HUES64 (cell line): ENCODE measurements around the gene RNU6-7.

Experiments used
- H3K27ac ChIP-seq: 2 replicates; pipeline ENCODE4 v1.7.0; 2013; ENCODE audit warnings: low read depth, low read length, inconsistent platforms
- H3K27me3 ChIP-seq: 2 replicates; pipeline ENCODE4 v1.6.1; 2013; ENCODE audit warnings: mild to moderate bottlenecking, low read length; ENCODE audit not compliant: insufficient read depth
- H3K36me3 ChIP-seq: 2 replicates; pipeline ENCODE4 v1.6.1; 2013; ENCODE audit warnings: mild to moderate bottlenecking, low read length; ENCODE audit not compliant: insufficient read depth
- H3K4me1 ChIP-seq: 2 replicates; pipeline ENCODE4 v1.6.1; 2013; ENCODE audit warnings: mild to moderate bottlenecking, low read length, moderate library complexity; ENCODE audit not compliant: insufficient read depth
- H3K4me3 ChIP-seq: 2 replicates; pipeline ENCODE4 v1.5.1; 2013; ENCODE audit warnings: mild to moderate bottlenecking, low read length, moderate library complexity
- H3K9ac ChIP-seq: 2 replicates; pipeline ENCODE4 v1.6.1; 2013; ENCODE audit warnings: mild to moderate bottlenecking, low read depth, low read length
- H3K9me3 ChIP-seq: 2 replicates; pipeline ENCODE4 v1.6.1; 2013; ENCODE audit warnings: low read depth, low read length; ENCODE audit not compliant: insufficient read depth
- WGBS: fragments of 150-250, 120-280 bp; methylation state at CpG from one replicate; pipeline ENCODE4 v1.1.7; 2013; ENCODE audit warnings: missing lambda C conversion rate; 5-methylcytosine and 5-hydroxymethylcytosine counted together

The RNU6-7 gene

GRCh38 chr14:32192712-32193373, 9.0 kb upstream of the RNU6-7 start:
- Histone ChIP-seq H3K27ac (no peak overlapping the region), H3K27me3 (no peaks in the 10 kb centered on the region), H3K9me3 (no peaks in the 10 kb centered on the region), H3K4me1 (no peaks in the 10 kb centered on the region), H3K4me3 (no peak overlapping the region), H3K36me3 (no peaks in the 10 kb centered on the region), H3K9ac (no peak overlapping the region)
- 82% methylated on average over 2 of the region's 2 CpGs for WGBS

- Histone ChIP-seq H3K9me3 (no peaks in the 10 kb centered on the region), H3K4me1 (no peaks in the 10 kb centered on the region), H3K9ac (no peak overlapping the region), H3K36me3 (no peaks in the 10 kb centered on the region), H3K27ac (no peak overlapping the region), H3K4me3 (no peak overlapping the region), H3K27me3 (no peaks in the 10 kb centered on the region)
- 96% methylated on average over 2 of the region's 2 CpGs for WGBS
Measured at GRCh38 chr14:32193532-32193931, 8.3 kb upstream of the RNU6-7 start.

GRCh38 chr14:32195636-32196035, 6.2 kb upstream of the RNU6-7 start:
- 86% methylated on average over 1 of the region's 1 CpG for WGBS
- Histone ChIP-seq H3K9ac (no peak overlapping the region), H3K27ac (no peak overlapping the region), H3K27me3 (peaks cover 9% of the 10 kb centered on the region; the same call in 1 of the 2 replicates), H3K36me3 (no peaks in the 10 kb centered on the region), H3K9me3 (no peaks in the 10 kb centered on the region), H3K4me1 (no peaks in the 10 kb centered on the region), H3K4me3 (no peak overlapping the region)

- Histone ChIP-seq H3K4me3 (no peak overlapping the region), H3K4me1 (no peaks in the 10 kb centered on the region), H3K9me3 (no peaks in the 10 kb centered on the region), H3K27ac (no peak overlapping the region), H3K36me3 (no peaks in the 10 kb centered on the region), H3K27me3 (peaks cover 18% of the 10 kb centered on the region; the same call in 1 of the 2 replicates), H3K9ac (no peak overlapping the region)
- 89% methylated on average over 1 of the region's 1 CpG for WGBS
Measured at GRCh38 chr14:32197919-32198318, 3.9 kb upstream of the RNU6-7 start.

GRCh38 chr14:32200368-32201192, 1.3 kb upstream of the RNU6-7 start:
- no peak overlapping the region for H3K27ac ChIP-seq
- peak overlapping the region; percentile 32 for H3K9ac ChIP-seq
- no peaks in the 10 kb centered on the region for H3K9me3 ChIP-seq
- H3K4me3 ChIP-seq = peak overlapping the region; percentile 94
- peaks cover 25% of the 10 kb centered on the region; the same call in 1 of the 2 replicates for H3K27me3 ChIP-seq
- 21% methylated on average over 10 of the region's 14 CpGs for WGBS
- no peaks in the 10 kb centered on the region for H3K36me3 ChIP-seq
- 0 out of 2 replicates have a peak, but pooled peaks cover 3% of the 10 kb centered on the region for H3K4me1 ChIP-seq

- Histone ChIP-seq H3K4me1 (0 out of 2 replicates have a peak, but pooled peaks cover 3% of the 10 kb centered on the region), H3K27ac (peak overlapping the region; percentile 72), H3K9me3 (no peaks in the 10 kb centered on the region), H3K9ac (peak overlapping the region; percentile 73), H3K27me3 (peaks cover 25% of the 10 kb centered on the region; the same call in 1 of the 2 replicates), H3K36me3 (no peaks in the 10 kb centered on the region), H3K4me3 (peak overlapping the region; percentile 94)
- WGBS = under 1% methylated on average over 46 of the region's 46 CpGs
Measured at GRCh38 chr14:32201193-32201815, 541 bp upstream of the RNU6-7 start.

- Histone ChIP-seq H3K9ac (peak overlapping the region; percentile 88; the same call in 1 of the 2 replicates), H3K9me3 (no peaks in the 10 kb centered on the region), H3K4me3 (peak overlapping the region; percentile 94), H3K36me3 (no peaks in the 10 kb centered on the region), H3K27me3 (peaks cover 25% of the 10 kb centered on the region; the same call in 1 of the 2 replicates), H3K27ac (no peak overlapping the region), H3K4me1 (0 out of 2 replicates have a peak, but pooled peaks cover 3% of the 10 kb centered on the region)
- 6% methylated on average over 8 of the region's 8 CpGs for WGBS
Measured at GRCh38 chr14:32202491-32202997, 699 bp downstream of the RNU6-7 start.

- H3K9ac ChIP-seq = peak within 1 kb of the TSS; percentile 88
- 0 out of 2 replicates have a peak, but pooled peaks cover 3% of the 10 kb centered on the region for H3K4me1 ChIP-seq
- peaks cover 25% of the 10 kb centered on the region; the same call in 1 of the 2 replicates for H3K27me3 ChIP-seq
- H3K4me3 ChIP-seq = peak within 1 kb of the TSS; percentile 94
- H3K36me3 ChIP-seq = no peaks in the 10 kb centered on the region
- no peaks in the 10 kb centered on the region for H3K9me3 ChIP-seq
- peak within 1 kb of the TSS; percentile 81 for H3K27ac ChIP-seq
- under 1% methylated on average over 56 of the region's 57 CpGs for WGBS
Measured at GRCh38 chr14:32202998-32203882, 1.4 kb downstream of the RNU6-7 start, which contains the start of gene RNU6-8. Gene RNU6-8, minus strand, starts transcription at chr14:32203269.

GRCh38 chr14:32203928-32204357, 2.1 kb downstream of the RNU6-7 start:
- H3K4me3 ChIP-seq = peak overlapping the region; percentile 94
- 0 out of 2 replicates have a peak, but pooled peaks cover 3% of the 10 kb centered on the region for H3K4me1 ChIP-seq
- no peaks in the 10 kb centered on the region for H3K9me3 ChIP-seq
- H3K27me3 ChIP-seq = peaks cover 25% of the 10 kb centered on the region; the same call in 1 of the 2 replicates
- H3K27ac ChIP-seq = no peak overlapping the region
- H3K9ac ChIP-seq = peak overlapping the region; percentile 88
- 6% methylated on average over 14 of the region's 14 CpGs for WGBS
- H3K36me3 ChIP-seq = no peaks in the 10 kb centered on the region

- H3K27ac ChIP-seq = no peak overlapping the region
- H3K4me3 ChIP-seq = no peak overlapping the region
- 0 out of 2 replicates have a peak, but pooled peaks cover 3% of the 10 kb centered on the region for H3K4me1 ChIP-seq
- no peaks in the 10 kb centered on the region for H3K9me3 ChIP-seq
- no peaks in the 10 kb centered on the region for H3K36me3 ChIP-seq
- peaks cover 17% of the 10 kb centered on the region; the same call in 1 of the 2 replicates for H3K27me3 ChIP-seq
- WGBS = 98% methylated on average over 3 of the region's 3 CpGs
- no peak overlapping the region for H3K9ac ChIP-seq
Measured at GRCh38 chr14:32205554-32205953, 3.7 kb downstream of the RNU6-7 start.
